BJ (cell line): Measurements from ENCODE around the gene KCNJ6. TPM values are rescaled to one million over a fixed set of nuclear protein-coding genes. Genes with fewer than 3 reads are reported as not detected.

Experiments used
- CTCF ChIA-PET: fragments of 350-600 bp; formaldehyde crosslinking; extraction: SDS; loops from one replicate; lab custom pipeline; 2021; ENCODE audit warnings: antibody characterized with exemption, inconsistent platforms; lab: Yijun Ruan, JAX
- POLR2A ChIA-PET: fragments of 300-600 bp; sonication (Branson Sonifier 250); formaldehyde crosslinking; extraction: SDS; loops from one replicate; lab custom pipeline; 2021; ENCODE audit warnings: antibody characterized with exemption; lab: Charles Lee
- DNase-seq: peaks from one replicate; pipeline ENCODE4 v3.0.0-alpha.2; 2011; ENCODE audit warnings: low read depth
- H3K27me3 ChIP-seq: 2 replicates; pipeline ENCODE4 v1.6.0; 2011; ENCODE audit warnings: low read length; ENCODE audit not compliant: control insufficient read depth, insufficient read depth
- H3K36me3 ChIP-seq: 2 replicates; pipeline ENCODE4 v1.5.1; 2011; ENCODE audit warnings: low read length; ENCODE audit not compliant: control insufficient read depth, insufficient read depth
- H3K4me3 ChIP-seq: 2 replicates; pipeline ENCODE4 v1.5.1; 2011; ENCODE audit warnings: low read depth, mild to moderate bottlenecking, control low read depth, low read length
- CTCF ChIP-seq: IDR thresholded peaks from 2 replicates; pipeline ENCODE4 v1.5.1; 2011; ENCODE audit warnings: low read depth, mild to moderate bottlenecking, control low read depth, inconsistent platforms, low read length, moderate library complexity; ENCODE audit not compliant: insufficient read depth
- polyA plus RNA-seq: library from polyadenylated mRNA; depleted of rRNA; stranded (reverse); fragments of >200 nt; gene quantifications from 2 replicates; pipeline ENCODE4 v1.2.3, GENCODE V29; 2011

KCNJ6 gene
- polyA plus RNA-seq, 1 experiment: 0.01 TPM

GRCh38 chr21:37769656-37770055 is 146.6 kb downstream of the KCNJ6 start:
- no peak for TF ChIP-seq CTCF
- Histone ChIP-seq H3K4me3 (no peak overlapping the region), H3K27me3 (no peaks in the 10 kb centered on the region; the same call in 1 of the 2 replicates), H3K36me3 (no peaks in the 10 kb centered on the region)
- DNase-seq: no peak
- ChIA-PET CTCF (interaction anchor here (3.0 kb wide), 1 partner anchor 11 kb away, joined by 17 read pairs; no protein-coding TSS in a partner anchor), POLR2A (no interaction called here)

DNA sequence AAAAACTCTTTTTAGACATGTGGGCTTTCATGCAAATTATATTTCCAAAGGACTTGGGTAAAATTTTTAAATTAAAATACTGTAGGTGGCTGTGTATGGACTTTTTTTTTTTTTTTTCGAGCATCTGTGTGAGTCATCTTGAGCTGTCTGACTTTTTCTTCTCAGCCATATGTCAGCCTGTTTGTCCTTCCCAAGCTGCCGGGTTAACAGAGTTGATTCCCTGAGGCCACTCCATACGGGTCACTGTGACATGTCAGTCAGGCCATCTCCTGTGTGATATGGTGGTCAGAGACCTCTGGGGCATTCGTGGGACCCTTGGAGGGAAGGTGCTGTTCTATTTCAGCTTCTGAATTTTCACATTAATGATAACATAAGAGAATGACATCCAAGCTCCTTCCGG is 148.3 kb downstream of the KCNJ6 start:
- Histone ChIP-seq H3K36me3 (no peaks in the 10 kb centered on the region), H3K27me3 (no peaks in the 10 kb centered on the region; the same call in 1 of the 2 replicates), H3K4me3 (no peak overlapping the region)
- CTCF ChIA-PET: interaction anchor here (0.5 to 3.0 kb wide), 5 partner anchors 9 to 584 kb away, joined by 3 to 17 read pairs (median 3); no protein-coding TSS in a partner anchor
- POLR2A ChIA-PET: interaction anchor here (0.6 kb wide), 1 partner anchor 204 kb away, joined by 3 read pairs; no protein-coding TSS in a partner anchor
- DNase-seq: no peak
- no peak for TF ChIP-seq CTCF

- no peaks in the 10 kb centered on the region for H3K36me3 ChIP-seq
- ChIA-PET CTCF (interaction anchor here (0.6 to 1.0 kb wide), 2 partner anchors 12 to 91 kb away, joined by 3 read pairs; no protein-coding TSS in a partner anchor), POLR2A (no interaction called here)
- no peak for TF ChIP-seq CTCF
- H3K27me3 ChIP-seq: no peaks in the 10 kb centered on the region; the same call in 1 of the 2 replicates
- DNase-seq: no peak
- H3K4me3 ChIP-seq: no peak overlapping the region
Observed at GRCh38 chr21:37766129-37766528, 150.1 kb downstream of the KCNJ6 start.

GRCh38 chr21:37765221-37765900 is 150.9 kb downstream of the KCNJ6 start:
- H3K36me3 ChIP-seq: no peaks in the 10 kb centered on the region
- no peak for DNase-seq
- ChIA-PET POLR2A (no interaction called here), CTCF (interaction anchor here (0.6 to 1.0 kb wide), 2 partner anchors 90 to 108 kb away, joined by 3 read pairs; no protein-coding TSS in a partner anchor)
- no peaks in the 10 kb centered on the region; the same call in 1 of the 2 replicates for H3K27me3 ChIP-seq
- no peak overlapping the region for H3K4me3 ChIP-seq
- TF ChIP-seq CTCF: no peak

DNA sequence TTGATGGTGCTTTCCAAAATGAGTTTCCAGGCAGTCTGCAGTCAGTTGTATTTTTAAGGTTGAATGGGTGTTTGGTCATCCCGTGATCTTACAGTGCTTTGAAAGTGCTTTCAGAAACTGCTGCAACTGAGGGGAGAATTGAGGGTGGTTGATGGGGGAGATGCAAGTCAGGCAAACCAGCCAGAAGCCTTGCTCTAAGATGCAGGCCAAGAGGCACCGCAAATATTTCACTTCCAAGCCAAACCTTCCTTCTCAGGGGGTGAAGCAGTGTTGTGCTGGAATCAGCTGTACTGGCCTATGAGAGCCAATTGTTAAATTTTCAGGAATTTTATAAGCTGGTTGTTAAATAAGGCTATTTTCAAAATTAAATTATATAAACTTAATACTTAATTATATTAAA is 151.6 kb downstream of the KCNJ6 start:
- DNase-seq: no peak
- ChIA-PET POLR2A (interaction anchor here (0.6 kb wide), 1 partner anchor 18 kb away, joined by 4 read pairs; no protein-coding TSS in a partner anchor), CTCF (interaction anchor here (0.6 kb wide), 2 partner anchors 109 to 1613 kb away, joined by 3 read pairs; no protein-coding TSS in a partner anchor)
- H3K4me3 ChIP-seq: no peak overlapping the region
- no peaks in the 10 kb centered on the region; the same call in 1 of the 2 replicates for H3K27me3 ChIP-seq
- TF ChIP-seq CTCF: no peak
- no peaks in the 10 kb centered on the region for H3K36me3 ChIP-seq
